Skeletal muscle satellite cell (primary cell): ENCODE data around the gene FANCC.

Experiments used
- H3K27me3 ChIP-seq: 2 replicates; pipeline ENCODE4 v1.7.0; 2013; ENCODE audit warnings: low read length; ENCODE audit not compliant: control insufficient read depth, insufficient read depth
- H3K36me3 ChIP-seq: 2 replicates; pipeline ENCODE4 v1.7.0; 2013; ENCODE audit warnings: mild to moderate bottlenecking, control low read depth, low read length; ENCODE audit not compliant: insufficient read depth
- H3K4me1 ChIP-seq: 2 replicates; pipeline ENCODE4 v1.7.0; 2013; ENCODE audit warnings: low read length; ENCODE audit not compliant: control insufficient read depth, insufficient read depth
- H3K4me2 ChIP-seq: 2 replicates; pipeline ENCODE4 v1.7.0; 2013; ENCODE audit warnings: mild to moderate bottlenecking, low read length
- H3K4me3 ChIP-seq: 2 replicates; pipeline ENCODE4 v1.7.0; 2013; ENCODE audit warnings: low read length
- H3K9ac ChIP-seq: 2 replicates; pipeline ENCODE4 v1.7.0; 2013; ENCODE audit warnings: mild to moderate bottlenecking, low read depth, low read length, moderate library complexity
- H3K9me3 ChIP-seq: replicated peaks from 2 replicates; pipeline ENCODE4 v1.7.0; 2013; ENCODE audit warnings: mild to moderate bottlenecking, control low read depth, low read length

Gene FANCC

DNA sequence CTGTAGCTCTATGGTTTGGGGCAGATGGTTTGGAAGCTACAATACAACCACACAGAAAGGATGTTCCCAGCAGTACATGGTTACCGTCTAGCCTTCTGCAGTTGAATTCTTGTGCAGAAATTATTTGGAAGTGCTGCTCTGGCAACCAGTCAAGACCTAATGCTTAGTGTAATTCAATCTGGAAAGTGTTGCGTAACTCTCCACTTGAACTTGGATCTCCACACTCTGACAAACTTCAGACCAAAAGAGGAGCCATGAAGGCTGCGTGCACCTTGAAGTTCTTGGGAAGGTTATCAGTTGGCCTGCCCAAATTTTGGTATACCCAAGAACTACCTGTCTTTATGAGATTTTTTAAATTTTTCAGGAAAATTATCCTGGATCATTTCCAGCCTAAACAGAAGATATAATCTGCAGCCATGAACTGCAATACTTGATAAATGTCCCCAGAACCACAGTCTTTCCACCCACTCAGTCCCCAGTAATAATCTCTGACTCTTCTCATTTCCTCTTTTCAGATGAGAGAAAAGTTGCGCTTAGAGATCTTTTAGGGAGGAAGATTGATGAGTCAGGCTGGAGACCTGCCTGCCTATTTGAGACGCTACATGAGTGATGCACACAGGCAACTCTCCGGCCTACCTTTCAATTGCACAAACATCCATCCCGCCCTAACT lies 159.9 kb downstream of the FANCC start:
- Histone ChIP-seq H3K4me2 (peak overlapping the region; percentile 18), H3K9ac (no peak overlapping the region), H3K36me3 (no peaks in the 10 kb centered on the region), H3K4me1 (peaks cover 17% of the 10 kb centered on the region), H3K9me3 (no peaks in the 10 kb centered on the region), H3K27me3 (no peaks in the 10 kb centered on the region), H3K4me3 (no peak overlapping the region)

DNA sequence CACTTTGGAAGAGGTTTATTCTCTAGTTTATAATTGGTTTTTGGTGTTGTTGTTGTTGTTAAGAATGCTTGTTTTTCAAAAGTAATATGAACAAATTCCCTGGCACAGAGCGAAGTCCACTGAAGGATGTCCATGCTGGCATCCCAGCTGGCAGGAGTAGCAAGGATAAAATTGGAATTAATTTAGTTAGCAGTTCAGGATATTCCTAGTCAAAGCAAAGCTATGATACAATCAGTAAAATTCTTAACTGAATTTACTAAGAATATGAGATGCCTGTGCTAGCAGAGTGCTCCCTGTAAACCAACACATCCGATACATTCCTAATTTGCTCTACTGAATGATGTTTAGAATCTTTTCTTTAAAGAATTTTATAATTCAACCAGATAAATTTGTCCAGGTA lies 161.4 kb downstream of the FANCC start:
- H3K36me3 ChIP-seq = no peaks in the 10 kb centered on the region
- peaks cover 17% of the 10 kb centered on the region for H3K4me1 ChIP-seq
- H3K4me3 ChIP-seq = no peak overlapping the region
- no peak overlapping the region for H3K4me2 ChIP-seq
- no peaks in the 10 kb centered on the region for H3K9me3 ChIP-seq
- H3K9ac ChIP-seq = no peak overlapping the region
- no peaks in the 10 kb centered on the region for H3K27me3 ChIP-seq

DNA sequence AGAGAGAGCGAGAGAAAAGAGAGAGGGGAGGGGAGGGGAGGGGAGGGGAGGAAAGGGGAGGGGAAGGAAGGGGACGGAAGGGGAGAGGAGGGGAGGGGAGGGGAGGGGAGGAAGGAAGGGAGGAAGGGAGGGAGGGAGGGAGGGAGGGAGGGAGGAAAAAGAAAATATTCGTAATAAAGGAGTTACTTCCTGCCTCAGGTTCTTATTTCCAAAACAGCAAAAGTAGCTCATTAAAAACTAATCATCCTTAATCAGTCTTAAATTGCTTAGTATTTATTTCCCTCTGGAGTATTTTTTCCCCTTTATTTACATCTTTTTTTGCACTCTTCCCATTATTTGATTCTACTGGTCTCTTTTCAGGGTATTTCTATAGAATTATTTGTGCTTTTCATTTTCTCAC lies 162.3 kb downstream of the FANCC start:
- Histone ChIP-seq H3K27me3 (no peaks in the 10 kb centered on the region), H3K9ac (no peak overlapping the region), H3K4me3 (no peak overlapping the region), H3K9me3 (no peaks in the 10 kb centered on the region), H3K36me3 (no peaks in the 10 kb centered on the region), H3K4me2 (no peak overlapping the region), H3K4me1 (peaks cover 17% of the 10 kb centered on the region)

DNA sequence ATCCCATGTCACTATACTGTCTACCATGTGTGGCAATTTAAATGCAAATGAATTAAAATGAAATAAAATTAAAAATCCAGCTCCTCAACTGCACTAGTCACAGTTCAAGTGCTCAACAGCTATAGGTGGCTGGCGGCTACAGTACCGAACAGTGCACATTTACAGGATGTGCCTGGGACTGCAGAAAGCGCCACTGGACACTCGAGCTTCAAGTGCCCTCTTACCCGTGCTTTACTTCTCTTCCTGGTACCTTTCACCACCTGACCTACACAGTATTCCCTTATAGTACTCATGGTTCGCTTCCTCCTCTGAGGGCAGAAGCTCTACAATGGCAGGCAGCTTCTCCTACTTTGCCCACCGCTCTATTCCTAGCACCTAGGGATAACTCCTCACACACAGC lies 166.6 kb downstream of the FANCC start:
- Histone ChIP-seq H3K4me3 (no peak overlapping the region), H3K27me3 (no peaks in the 10 kb centered on the region), H3K9ac (no peak overlapping the region), H3K4me1 (no peaks in the 10 kb centered on the region), H3K4me2 (no peak overlapping the region), H3K36me3 (no peaks in the 10 kb centered on the region), H3K9me3 (no peaks in the 10 kb centered on the region)

DNA sequence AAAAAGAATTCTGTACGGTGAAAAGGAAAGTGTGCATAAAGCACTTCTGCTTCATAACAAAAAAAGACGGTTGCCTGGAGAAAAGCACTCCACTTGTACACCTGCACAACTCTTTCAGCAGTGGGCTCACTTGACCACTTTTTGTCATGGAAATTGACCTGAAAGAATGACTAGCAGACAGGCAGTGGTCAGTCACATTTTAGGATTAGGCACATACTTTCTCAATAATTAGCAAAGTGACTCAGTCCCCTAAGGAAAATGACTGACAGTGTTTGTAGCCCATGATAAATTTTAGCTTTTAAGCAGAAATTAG lies 169.3 kb downstream of the FANCC start:
- no peaks in the 10 kb centered on the region for H3K36me3 ChIP-seq
- H3K4me3 ChIP-seq = no peak overlapping the region
- no peak overlapping the region for H3K9ac ChIP-seq
- no peak overlapping the region for H3K4me2 ChIP-seq
- no peaks in the 10 kb centered on the region for H3K9me3 ChIP-seq
- H3K4me1 ChIP-seq = peaks cover 12% of the 10 kb centered on the region
- H3K27me3 ChIP-seq = no peaks in the 10 kb centered on the region

DNA sequence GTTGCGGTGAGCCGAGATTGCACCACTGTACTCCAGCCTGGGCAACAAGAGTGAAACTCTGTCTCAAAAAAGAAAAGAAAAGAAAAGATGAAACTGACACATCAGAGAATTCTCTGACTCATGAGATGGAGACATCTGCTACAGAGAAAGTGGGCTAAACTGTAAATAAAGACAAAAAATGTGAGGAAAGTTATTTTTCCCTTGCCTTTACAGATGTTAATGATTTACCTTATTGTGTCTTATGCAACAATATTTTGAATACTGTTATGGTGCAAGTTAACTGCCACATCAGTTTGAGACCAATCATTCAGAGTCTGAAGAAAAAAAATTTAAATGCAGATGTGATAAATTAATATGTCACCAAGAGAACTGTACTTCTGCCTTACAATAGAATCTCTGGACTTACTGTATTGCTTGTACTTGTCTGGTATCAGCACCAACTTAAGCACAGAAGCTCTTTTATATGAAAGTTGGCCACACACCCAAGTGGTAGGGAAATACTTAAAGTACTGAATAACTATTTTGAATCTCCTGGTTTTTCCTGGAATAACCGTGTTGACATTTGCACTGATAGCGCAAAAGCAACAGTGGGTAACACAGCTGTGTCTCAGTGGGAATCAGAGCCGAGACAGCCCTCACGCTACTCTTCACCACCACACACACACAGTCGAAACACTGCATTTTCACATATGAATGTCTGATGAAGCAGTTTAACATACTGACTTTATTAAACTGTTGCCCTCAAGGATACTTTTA lies 169.9 kb downstream of the FANCC start:
- H3K4me3 ChIP-seq = no peak overlapping the region
- H3K9ac ChIP-seq = no peak overlapping the region
- H3K9me3 ChIP-seq = no peaks in the 10 kb centered on the region
- no peak overlapping the region for H3K4me2 ChIP-seq
- H3K27me3 ChIP-seq = no peaks in the 10 kb centered on the region
- H3K36me3 ChIP-seq = no peaks in the 10 kb centered on the region
- H3K4me1 ChIP-seq = peaks cover 12% of the 10 kb centered on the region

DNA sequence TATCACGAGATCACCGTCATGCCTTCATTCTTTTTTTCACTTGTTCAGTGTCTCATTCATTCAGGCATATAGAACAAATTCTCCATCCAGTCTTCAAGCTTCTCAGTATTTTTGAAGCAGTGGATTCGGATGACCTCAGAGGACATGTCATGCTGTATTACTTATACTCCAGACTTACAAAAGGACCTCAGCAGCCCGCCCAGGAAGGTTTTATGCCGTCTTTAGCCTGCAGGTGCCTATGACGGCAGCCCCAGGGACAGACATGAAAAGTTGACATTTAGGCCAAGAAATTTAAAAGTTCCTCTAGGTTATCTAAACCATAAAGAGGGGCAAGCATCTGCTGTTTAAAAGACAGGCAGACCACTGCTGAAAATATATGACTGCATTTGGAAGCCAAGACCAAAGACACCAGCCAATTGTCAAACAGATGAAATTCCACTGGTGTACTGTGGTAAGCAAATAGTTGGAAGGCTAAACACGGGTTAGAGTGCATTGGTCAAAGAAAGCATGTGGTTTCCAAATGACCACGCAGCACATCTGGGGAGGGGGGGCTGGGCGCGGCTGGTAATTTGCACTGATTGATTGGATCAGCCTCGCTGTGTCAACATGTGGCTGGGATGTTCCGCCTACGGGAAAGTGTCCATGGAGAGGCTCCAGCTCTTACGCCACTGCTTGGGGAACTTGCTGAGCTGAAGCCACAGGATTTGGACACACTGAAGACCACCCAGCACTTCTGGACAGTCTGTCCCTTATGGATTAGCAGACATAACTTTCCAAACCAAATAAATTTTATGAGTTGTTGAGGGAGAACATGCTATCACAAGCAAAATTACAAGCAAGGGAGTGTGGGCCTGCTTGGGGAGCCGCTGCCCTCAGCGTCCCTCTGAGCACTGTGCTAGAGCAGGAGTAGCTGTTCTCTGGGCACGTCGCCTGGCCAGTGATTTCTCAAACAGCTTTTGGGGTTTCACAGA lies 173.6 kb downstream of the FANCC start:
- Histone ChIP-seq H3K9me3 (no peaks in the 10 kb centered on the region), H3K4me3 (no peak overlapping the region), H3K4me1 (peaks cover 18% of the 10 kb centered on the region), H3K9ac (no peak overlapping the region), H3K36me3 (no peaks in the 10 kb centered on the region), H3K4me2 (peak overlapping the region; percentile 0), H3K27me3 (no peaks in the 10 kb centered on the region)

DNA sequence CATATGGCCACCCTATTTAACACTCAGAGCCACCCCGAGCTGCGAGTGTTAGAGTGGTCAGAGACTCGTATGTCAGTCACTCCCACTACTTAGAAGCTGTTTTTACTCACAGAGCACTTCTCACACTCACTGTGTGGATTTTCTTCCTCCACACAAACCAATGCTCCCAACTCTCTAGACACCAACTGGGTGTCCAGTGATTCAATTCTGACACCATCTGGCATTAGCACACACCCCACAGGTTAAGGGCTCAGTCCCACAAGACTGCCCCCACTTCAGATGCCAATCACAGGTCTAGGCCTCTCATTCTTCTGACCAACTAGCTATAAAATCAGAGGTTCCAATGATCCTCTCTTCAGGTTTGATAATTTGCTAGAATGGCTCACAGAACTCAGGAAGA lies 174.8 kb downstream of the FANCC start:
- H3K4me2 ChIP-seq = no peak overlapping the region
- no peak overlapping the region for H3K4me3 ChIP-seq
- no peak overlapping the region for H3K9ac ChIP-seq
- no peaks in the 10 kb centered on the region for H3K9me3 ChIP-seq
- no peaks in the 10 kb centered on the region for H3K36me3 ChIP-seq
- no peaks in the 10 kb centered on the region for H3K27me3 ChIP-seq
- peaks cover 26% of the 10 kb centered on the region for H3K4me1 ChIP-seq

DNA sequence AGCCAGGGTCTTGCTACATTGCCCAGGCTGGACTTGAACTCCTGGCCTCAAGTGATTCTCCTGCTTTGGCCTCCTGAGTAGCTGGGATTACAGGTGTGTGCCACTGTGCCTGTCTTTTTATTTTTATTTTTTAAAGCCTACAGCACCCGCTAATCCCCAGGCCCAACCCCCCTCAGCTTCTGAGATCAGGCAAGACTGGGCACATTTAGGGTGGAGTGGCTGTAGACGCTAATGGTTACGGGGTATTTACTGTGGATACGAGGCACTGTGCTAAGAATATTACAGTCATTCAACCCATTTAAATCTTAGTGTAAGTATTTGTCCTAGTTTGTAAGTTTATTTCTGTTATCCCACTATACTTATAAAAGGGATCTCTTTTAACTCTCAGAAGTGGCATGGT lies 175.2 kb downstream of the FANCC start:
- H3K4me3 ChIP-seq = no peak overlapping the region
- no peaks in the 10 kb centered on the region for H3K36me3 ChIP-seq

DNA sequence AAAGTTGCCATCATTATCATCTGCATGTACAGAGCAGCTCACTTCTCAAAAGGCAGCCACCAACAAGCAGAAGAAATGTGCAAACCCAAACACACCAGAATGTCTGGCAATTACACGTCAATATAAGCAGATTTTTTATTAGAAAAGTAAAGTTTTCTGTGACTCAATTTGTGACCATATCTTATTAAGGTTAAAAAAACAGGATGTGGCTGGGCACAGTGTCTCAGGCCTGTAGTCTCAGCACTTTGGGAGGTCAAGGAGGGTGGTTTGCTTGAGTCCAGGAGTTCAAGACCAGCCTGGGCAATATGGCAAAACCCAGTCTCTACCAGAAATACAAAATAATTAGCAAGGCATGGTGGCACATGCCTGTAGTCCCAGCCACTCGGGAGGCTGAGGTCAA lies 176.7 kb downstream of the FANCC start:
- Histone ChIP-seq H3K27me3 (no peaks in the 10 kb centered on the region), H3K9ac (no peak overlapping the region), H3K4me1 (peaks cover 28% of the 10 kb centered on the region), H3K4me2 (no peak overlapping the region), H3K9me3 (no peaks in the 10 kb centered on the region), H3K4me3 (no peak overlapping the region), H3K36me3 (no peaks in the 10 kb centered on the region)

More for the DNA sequence above, 175.2 kb downstream of the FANCC start:
- no peak overlapping the region for H3K4me2 ChIP-seq
- no peaks in the 10 kb centered on the region for H3K9me3 ChIP-seq
- peaks cover 28% of the 10 kb centered on the region for H3K4me1 ChIP-seq
- H3K27me3 ChIP-seq = no peaks in the 10 kb centered on the region
- no peak overlapping the region for H3K9ac ChIP-seq

DNA sequence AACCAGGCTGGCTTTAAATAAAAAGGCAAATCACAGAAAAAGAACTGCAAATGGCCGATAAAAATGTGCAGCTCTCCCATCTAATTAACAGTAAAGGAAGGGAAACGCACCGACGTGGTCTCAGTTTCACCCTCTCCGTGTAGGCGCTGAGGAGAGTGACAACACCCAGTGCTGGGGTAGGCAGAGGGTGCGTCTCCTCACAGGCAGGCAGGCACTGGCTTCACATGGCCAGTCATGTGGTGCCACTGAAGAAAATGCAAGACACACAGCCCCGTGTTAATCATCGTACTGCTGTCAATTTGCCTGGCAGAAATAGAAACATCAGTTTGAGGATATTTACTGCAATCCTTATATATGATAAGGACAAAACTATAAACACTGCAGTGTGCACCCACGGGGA lies 178.4 kb downstream of the FANCC start:
- Histone ChIP-seq H3K4me2 (no peak overlapping the region), H3K27me3 (no peaks in the 10 kb centered on the region), H3K9ac (no peak overlapping the region), H3K4me1 (peaks cover 25% of the 10 kb centered on the region), H3K4me3 (no peak overlapping the region), H3K36me3 (no peaks in the 10 kb centered on the region), H3K9me3 (no peaks in the 10 kb centered on the region)
